ENCODE results near the gene PAPPA2.

DNA sequence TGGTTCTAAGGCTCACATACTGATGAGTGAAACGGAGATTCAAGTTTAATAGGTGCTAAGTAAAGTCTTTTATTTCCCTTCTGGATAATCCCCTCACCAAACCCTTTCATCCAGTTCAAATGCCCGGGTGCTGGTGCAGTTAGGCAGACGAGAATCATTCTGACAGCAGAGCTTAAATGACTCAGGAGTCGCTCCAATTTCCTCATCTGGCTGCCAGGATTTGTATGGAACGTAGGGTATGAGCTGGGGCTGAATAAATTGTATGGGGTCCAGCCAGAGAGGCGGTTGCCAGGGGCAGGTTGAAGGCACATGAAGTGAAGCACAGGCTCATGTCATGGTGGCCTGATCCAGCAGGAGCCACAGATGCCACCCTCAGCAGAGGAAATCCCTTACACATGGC is 76.0 kb downstream of the PAPPA2 start:
- TF ChIP-seq CTCF (IDR thresholded peaks at IDR 0.05) (no peak), POLR2A (IDR thresholded peaks at IDR 0.05) (no peak)

Measured in right lobe of liver (tissue), 4 donors.